NCI-H2029 treated with DMSO at 0.1 percent for 48 hours (cell line): ENCODE results near the gene AUNIP.

Source experiments
- DNase-seq: peaks from one replicate; lab custom pipeline; 2025; lab: John Stamatoyannopoulos, UW

The AUNIP gene

GRCh38 chr1:25794325-25794724, 64.9 kb downstream of the AUNIP start:
- DNase-seq = no peak

GRCh38 chr1:25793585-25794170, 65.6 kb downstream of the AUNIP start:
- no peak for DNase-seq

GRCh38 chr1:25792115-25792514, 67.1 kb downstream of the AUNIP start:
- no peak for DNase-seq

- DNase-seq = no peak
These were observed 68.8 kb downstream of the AUNIP start for GRCh38 chr1:25790472-25790871.

- DNase-seq = no peak
These were observed 71.5 kb downstream of the AUNIP start for GRCh38 chr1:25787760-25788166.

GRCh38 chr1:25786887-25787759, 72.1 kb downstream of the AUNIP start:
- no peak for DNase-seq

GRCh38 chr1:25785333-25786067, 73.8 kb downstream of the AUNIP start:
- DNase-seq = no peak

GRCh38 chr1:25784575-25785051, 74.6 kb downstream of the AUNIP start:
- DNase-seq = no peak
